WTC11 (cell line): Measurements from ENCODE around the gene KCNJ6. TPM values are rescaled to one million over a fixed set of nuclear protein-coding genes. Genes with fewer than 3 reads are reported as not detected.

Experiments
- ATAC-seq: fragments of 200-7000 bp; cut with Tn5 transposase; 2 replicates; pipeline ENCODE4 v1.10.0; 2021; ENCODE audit warnings: mild to moderate bottlenecking, moderate library complexity
- CTCF ChIA-PET: fragments of 300-600 bp; sonication (Branson Sonifier 250); formaldehyde crosslinking; loops from one replicate; lab custom pipeline; 2021; ENCODE audit warnings: antibody characterized with exemption; lab: Charles Lee
- POLR2A ChIA-PET: fragments of 350-600 bp; sonication (Branson Sonifier 250); formaldehyde crosslinking; loops from one replicate; lab custom pipeline; 2021; ENCODE audit warnings: antibody characterized with exemption; lab: Charles Lee
- DNase-seq: peaks from one replicate; pipeline ENCODE4 v3.0.0; 2021; ENCODE audit warnings: low spot score
- H3K27ac Mint-ChIP-seq: 2 replicates; pipeline ENCODE4 v1.8.0; 2021; ENCODE audit warnings: mixed read lengths
- H3K27me3 Mint-ChIP-seq: 2 replicates; pipeline ENCODE4 v1.8.0; 2021; ENCODE audit warnings: low read depth, mild to moderate bottlenecking, moderate library complexity, mixed read lengths
- H3K36me3 Mint-ChIP-seq: 2 replicates; pipeline ENCODE4 v1.8.0; 2021; ENCODE audit warnings: mixed read lengths
- H3K4me1 Mint-ChIP-seq: 2 replicates; pipeline ENCODE4 v1.8.0; 2022; ENCODE audit warnings: mixed read lengths
- H3K4me3 Mint-ChIP-seq: 2 replicates; pipeline ENCODE4 v1.8.0; 2021; ENCODE audit warnings: mild to moderate bottlenecking, moderate library complexity, mixed read lengths
- H3K9me3 Mint-ChIP-seq: 2 replicates; pipeline ENCODE4 v1.8.0; 2021; ENCODE audit warnings: mixed read lengths
- ATF3 ChIP-seq: sonication (generic); formaldehyde crosslinking; conservative IDR thresholded peaks from 2 replicates; pipeline ENCODE4 v1.8.1; 2022; ENCODE audit warnings: mild to moderate bottlenecking, missing genetic modification reagents
- CBFB ChIP-seq: sonication (generic); formaldehyde crosslinking; IDR thresholded peaks from 2 replicates; pipeline ENCODE4 v1.8.1; 2022; ENCODE audit warnings: mild to moderate bottlenecking, low read depth, missing genetic modification reagents
- CDX4 ChIP-seq: fragments of 250-450 bp; sonication (Bioruptor Pico); IDR thresholded peaks from 2 replicates; pipeline ENCODE4 v1.9.0; 2021; ENCODE audit warnings: moderate library complexity, mild to moderate bottlenecking, inconsistent platforms, borderline replicate concordance
- E2F1 ChIP-seq: sonication (generic); formaldehyde crosslinking; IDR thresholded peaks from 2 replicates; pipeline ENCODE4 v1.8.0; 2022; ENCODE audit warnings: mild to moderate bottlenecking, missing genetic modification reagents
- GRHL2 ChIP-seq: fragments of 250-450 bp; sonication (Bioruptor Pico); IDR thresholded peaks from 2 replicates; pipeline ENCODE4 v1.8.0; 2022; ENCODE audit warnings: mild to moderate bottlenecking, moderate library complexity; ENCODE audit not compliant: insufficient replicate concordance, severe bottlenecking
- HMGA2 ChIP-seq: fragments of 250-450 bp; sonication (Bioruptor Pico); IDR thresholded peaks from 2 replicates; pipeline ENCODE4 v1.4.0; 2021; ENCODE audit warnings: mild to moderate bottlenecking, moderate library complexity
- IRF1 ChIP-seq: sonication (generic); formaldehyde crosslinking; IDR thresholded peaks from 2 replicates; pipeline ENCODE4 v1.8.0; 2023; ENCODE audit warnings: missing genetic modification reagents
- IRF2 ChIP-seq: sonication (generic); formaldehyde crosslinking; IDR thresholded peaks from 2 replicates; pipeline ENCODE4 v1.8.0; 2022; ENCODE audit warnings: low read depth, missing genetic modification reagents, borderline replicate concordance
- PREB ChIP-seq: sonication (generic); formaldehyde crosslinking; IDR thresholded peaks from 2 replicates; pipeline ENCODE4 v1.8.1; 2022; ENCODE audit warnings: mild to moderate bottlenecking, missing genetic modification reagents, moderate library complexity, borderline replicate concordance
- RORB ChIP-seq: fragments of 250-450 bp; sonication (Bioruptor Pico); IDR thresholded peaks from 2 replicates; pipeline ENCODE4 v1.9.0; 2021; ENCODE audit warnings: mild to moderate bottlenecking
- SOX15 ChIP-seq: fragments of 250-450 bp; sonication (Bioruptor Pico); IDR thresholded peaks from 2 replicates; pipeline ENCODE4 v1.9.0; 2021; ENCODE audit warnings: mild to moderate bottlenecking
- TCF7 ChIP-seq: sonication (generic); formaldehyde crosslinking; IDR thresholded peaks from 2 replicates; pipeline ENCODE4 v1.8.0; 2022; ENCODE audit warnings: mild to moderate bottlenecking, low read depth, missing genetic modification reagents, moderate library complexity
- TEAD1 ChIP-seq: sonication (generic); formaldehyde crosslinking; IDR thresholded peaks from 2 replicates; pipeline ENCODE4 v1.8.0; 2022; ENCODE audit warnings: mild to moderate bottlenecking, missing genetic modification reagents
- TEAD4 ChIP-seq: sonication (generic); formaldehyde crosslinking; IDR thresholded peaks from 2 replicates; pipeline ENCODE4 v1.8.0; 2022; ENCODE audit warnings: mild to moderate bottlenecking, missing genetic modification reagents
- ZBTB43 ChIP-seq: sonication (generic); formaldehyde crosslinking; IDR thresholded peaks from 2 replicates; pipeline ENCODE4 v1.8.1; 2023; ENCODE audit warnings: mild to moderate bottlenecking, missing genetic modification reagents
- ZNF416 ChIP-seq: fragments of 250-450 bp; sonication (Bioruptor Pico); IDR thresholded peaks from 2 replicates; pipeline ENCODE4 v1.9.0; 2021; ENCODE audit warnings: mild to moderate bottlenecking, inconsistent platforms
- ZNF425 ChIP-seq: fragments of 250-450 bp; sonication (Bioruptor Pico); conservative IDR thresholded peaks from 2 replicates; pipeline ENCODE4 v1.9.0; 2021; ENCODE audit warnings: mild to moderate bottlenecking
- ZSCAN18 ChIP-seq: fragments of 250-450 bp; sonication (Bioruptor Pico); IDR thresholded peaks from 2 replicates; pipeline ENCODE4 v2.1.2; 2022; ENCODE audit warnings: mild to moderate bottlenecking, moderate library complexity
- total RNA-seq: library from RNA; stranded (reverse); gene quantifications from 3 replicates; pipeline ENCODE4 v1.2.3, GENCODE V29; 2021

Gene KCNJ6
- total RNA-seq, 1 experiment from 2014 or later, result 0.35 TPM

GRCh38 chr21:37876561-37876960, 39.7 kb downstream of the KCNJ6 start:
- Mint-ChIP-seq H3K9me3 (no peaks in the 10 kb centered on the region), H3K27me3 (no peaks in the 10 kb centered on the region), H3K27ac (no peak overlapping the region), H3K36me3 (no peaks in the 10 kb centered on the region), H3K4me3 (no peak overlapping the region), H3K4me1 (peaks cover 6% of the 10 kb centered on the region)
- TF ChIP-seq SOX15 (CRISPR knock-in tag) (no peak), IRF1 (CRISPR knock-in tag) (no peak), PREB (CRISPR knock-in tag) (no peak), TEAD1 (CRISPR knock-in tag) (no peak), GRHL2 (CRISPR knock-in tag) (no peak), E2F1 (CRISPR knock-in tag) (no peak), CBFB (CRISPR knock-in tag) (no peak), ZSCAN18 (CRISPR knock-in tag) (no peak), ZNF425 (CRISPR knock-in tag) (no peak), IRF2 (CRISPR knock-in tag) (no peak), TCF7 (CRISPR knock-in tag) (no peak), TEAD4 (CRISPR knock-in tag) (no peak), HMGA2 (CRISPR knock-in tag) (no peak), ATF3 (CRISPR knock-in tag) (no peak), ZBTB43 (no peak), CDX4 (CRISPR knock-in tag) (no peak), ZNF416 (no peak), RORB (CRISPR knock-in tag) (no peak)
- ATAC-seq (no peak), DNase-seq (no peak)
- POLR2A ChIA-PET, result no interaction called here
- CTCF ChIA-PET, result no interaction called here
